ENCODE measurements around the gene USP17L26.
"Not testable (repeated sequence)": the region's sequence is repeated elsewhere in the genome, so short reads cannot be mapped to it uniquely, and the experiment has no call there.

Gene USP17L26

GRCh38 chr4:9334358-9334757 lies at the start of gene USP17L26:
TSS of gene USP17L26 (plus strand) at chr4:9334658. CDS start at chr4:9334658, 0 bp downstream.
- not testable (repeated sequence) for DNase-seq

GRCh38 chr4:9324191-9324590 lies 10.3 kb upstream of the USP17L26 start:
- not testable (repeated sequence) for DNase-seq

GRCh38 chr4:9324865-9325264 lies 9.6 kb upstream of the USP17L26 start, which contains the start of gene USP17L24:
TSS of gene USP17L24 (plus strand) at chr4:9325165. CDS start at chr4:9325165, 0 bp downstream.
- DNase-seq: not testable (repeated sequence)

- DNase-seq: not testable (repeated sequence)
These were observed 4.8 kb upstream of the USP17L26 start, which contains the start of gene USP17L25 for GRCh38 chr4:9329611-9330010. TSS of gene USP17L25 (plus strand) at chr4:9329911. CDS start at chr4:9329911, 0 bp downstream.

- DNase-seq: not testable (repeated sequence)
These were observed 4.6 kb downstream of the USP17L26 start, which contains the start of gene USP17L5 for GRCh38 chr4:9339103-9339502. TSS of gene USP17L5 (plus strand) at chr4:9339403. CDS start at chr4:9339403, 0 bp downstream.

- not testable (repeated sequence) for DNase-seq
These were observed 9.4 kb downstream of the USP17L26 start, which contains the start of gene USP17L27 for GRCh38 chr4:9343848-9344247. TSS of gene USP17L27 (plus strand) at chr4:9344148. CDS start at chr4:9344148, 0 bp downstream.

- DNase-seq: not testable (repeated sequence)
These were observed 14.1 kb downstream of the USP17L26 start, which contains the start of gene USP17L28 for GRCh38 chr4:9348593-9348992. TSS of gene USP17L28 (plus strand) at chr4:9348893. CDS start at chr4:9348893, 0 bp downstream.

GRCh38 chr4:9350866-9351265 lies 16.4 kb downstream of the USP17L26 start:
- not testable (repeated sequence) for DNase-seq

- DNase-seq: not testable (repeated sequence)
These were observed 18.9 kb downstream of the USP17L26 start, which contains the start of gene USP17L29 for GRCh38 chr4:9353338-9353737. TSS of gene USP17L29 (plus strand) at chr4:9353638. CDS start at chr4:9353638, 0 bp downstream.

GRCh38 chr4:9362829-9363228 lies 28.4 kb downstream of the USP17L26 start, which contains the start of gene USP17L30:
TSS of gene USP17L30 (plus strand) at chr4:9363129. CDS start at chr4:9363129, 0 bp downstream.
- not testable (repeated sequence) for DNase-seq

GRCh38 chr4:9379881-9380280 lies 45.4 kb downstream of the USP17L26 start:
- not testable (repeated sequence) for DNase-seq

- not testable (repeated sequence) for DNase-seq
These were observed 46.6 kb downstream of the USP17L26 start for GRCh38 chr4:9381012-9381534.

GRCh38 chr4:9384126-9384525 lies 49.7 kb downstream of the USP17L26 start:
- DNase-seq: no peak

Data from NCI-H774 (cell line).